HTERT RPE-1 (cell line): Measurements from ENCODE around the gene ZNF644.
"Not testable (repeated sequence)": the region's sequence is repeated elsewhere in the genome, so short reads cannot be mapped to it uniquely, and the experiment has no call there.

Experiments used
- in situ Hi-C: fragments of 300-500 bp; cut with MboI; formaldehyde crosslinking; loops from 4 replicates; pipeline ENCODE4 v1.14.3; 2020; ENCODE audit warnings: low sequenced_read_pairs

ZNF644 gene

DNA sequence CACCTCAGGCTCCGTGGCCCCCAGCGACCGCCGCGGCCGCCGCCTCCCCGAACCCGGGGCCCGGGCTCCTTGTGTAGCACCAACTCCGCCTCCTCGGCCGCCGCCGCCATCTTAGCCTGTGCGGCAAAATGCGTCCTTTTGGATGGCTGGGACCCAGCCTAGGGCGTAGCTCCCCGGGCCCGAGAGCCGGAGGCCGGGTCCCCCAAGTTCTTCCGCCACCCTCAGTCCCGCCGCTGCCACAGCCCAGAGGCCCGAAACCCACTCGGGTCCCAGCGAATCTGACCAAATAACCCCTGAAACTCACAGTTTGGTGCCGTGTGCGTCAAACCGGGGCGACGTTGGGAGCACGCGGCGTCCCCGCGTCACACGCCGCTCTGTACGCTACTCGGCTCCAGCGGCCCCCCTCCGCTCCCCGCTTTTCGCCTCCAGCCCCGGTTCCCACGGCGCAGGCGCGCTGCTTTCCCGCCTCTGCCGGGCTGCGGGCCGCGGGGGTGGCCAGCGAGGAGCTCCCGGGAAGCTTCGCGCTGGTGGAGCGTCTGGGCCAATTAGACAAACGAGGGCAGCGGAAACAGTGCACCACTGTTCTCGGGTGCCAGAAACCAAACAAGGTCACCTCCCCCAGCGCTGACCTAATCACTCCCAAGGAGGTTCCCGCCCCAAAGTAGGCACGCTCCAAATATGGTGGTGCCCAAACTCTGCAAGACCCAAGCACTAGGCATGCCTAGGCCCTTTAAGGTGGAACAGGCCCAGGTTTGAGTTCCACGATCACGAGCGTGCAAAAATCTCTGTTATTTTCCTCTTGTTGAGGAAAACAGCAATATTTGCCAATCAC, at the start of gene ZNF644:
ZNF644 (minus strand) TSS at position 350 of the 832 bp plus-strand sequence. CDS start 39,682 bp downstream, outside the sequence.
- in situ Hi-C loops, result no loop called here

DNA sequence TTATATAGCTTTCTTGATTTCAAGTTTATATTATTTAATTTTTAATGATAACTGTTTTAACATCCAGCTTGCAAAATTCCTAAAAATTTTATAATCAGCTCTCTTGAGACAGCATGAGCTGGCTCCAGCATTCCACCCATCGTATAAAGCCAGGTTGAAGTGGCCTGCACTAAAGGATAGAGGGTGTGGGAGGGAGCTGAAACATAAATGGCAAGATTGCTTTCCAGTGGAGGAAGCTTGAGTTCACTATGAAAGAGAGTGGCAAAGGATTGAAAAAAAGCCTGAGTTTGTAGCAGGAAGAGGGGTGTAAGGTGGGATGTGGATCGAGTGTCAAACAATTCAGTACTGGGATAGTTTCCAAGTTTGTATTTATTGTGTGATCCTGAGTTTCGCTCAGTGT, 48.5 kb upstream of the ZNF644 start:
- in situ Hi-C loops, result no loop called here

DNA sequence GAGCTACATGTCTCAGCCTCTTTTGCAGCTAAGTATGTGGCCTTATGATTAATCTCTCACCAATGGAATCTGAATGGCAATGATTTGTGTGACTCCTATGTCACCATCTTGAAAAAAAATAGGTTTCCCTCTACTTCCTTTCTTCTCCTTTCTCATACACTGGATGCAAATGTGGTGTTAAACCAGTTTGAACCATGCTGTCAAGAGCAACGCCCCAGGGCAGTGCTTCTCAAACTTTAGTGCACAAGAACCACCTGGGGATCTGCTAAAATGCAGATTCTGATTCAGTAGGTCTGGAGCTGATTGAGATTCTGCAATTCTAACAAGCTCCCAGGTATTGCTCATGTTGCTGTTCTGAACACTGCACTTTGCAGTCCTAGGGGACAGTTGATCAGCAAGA, 44.7 kb upstream of the ZNF644 start:
- in situ Hi-C loops, result no loop called here

DNA sequence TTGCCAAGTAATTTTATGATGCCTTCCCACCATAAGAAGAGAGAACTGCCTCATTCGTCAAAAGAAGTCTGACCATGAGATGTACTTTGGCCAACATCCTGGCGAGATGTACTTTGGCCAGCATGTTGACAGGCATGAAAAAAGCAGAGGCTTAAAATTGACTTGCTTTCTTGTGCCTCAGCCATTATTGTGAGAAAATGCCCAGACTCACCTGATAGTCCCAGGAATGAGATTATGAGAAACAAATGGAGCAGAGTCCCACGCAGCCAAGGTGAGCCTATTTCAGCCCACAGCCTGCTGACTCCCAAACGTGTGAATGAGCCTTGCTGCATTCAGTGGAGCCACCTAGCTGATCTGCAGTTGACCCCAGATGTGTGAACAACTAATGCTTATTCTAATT, 43.5 kb upstream of the ZNF644 start:
- in situ Hi-C loops, result no loop called here

DNA sequence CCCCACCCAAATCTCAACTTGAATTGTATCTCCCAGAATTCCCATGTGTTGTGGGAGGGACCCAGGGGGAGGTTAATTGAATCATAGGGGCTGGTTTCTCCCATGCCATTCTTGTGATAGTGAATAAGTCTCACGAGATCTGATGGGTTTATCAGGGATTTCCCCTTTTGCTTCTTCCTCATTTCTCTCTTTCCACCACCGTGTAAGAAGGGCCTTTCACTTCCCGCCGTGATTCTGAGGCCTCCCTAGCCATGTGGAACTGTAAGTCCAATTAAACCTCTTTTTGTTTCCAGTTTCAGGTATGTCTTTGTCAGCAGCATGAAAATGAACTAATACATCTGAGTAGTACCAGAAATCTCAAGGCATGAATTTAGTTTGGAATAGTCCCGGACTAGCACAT, 41.6 kb upstream of the ZNF644 start:
- in situ Hi-C loops, result not testable (repeated sequence)

DNA sequence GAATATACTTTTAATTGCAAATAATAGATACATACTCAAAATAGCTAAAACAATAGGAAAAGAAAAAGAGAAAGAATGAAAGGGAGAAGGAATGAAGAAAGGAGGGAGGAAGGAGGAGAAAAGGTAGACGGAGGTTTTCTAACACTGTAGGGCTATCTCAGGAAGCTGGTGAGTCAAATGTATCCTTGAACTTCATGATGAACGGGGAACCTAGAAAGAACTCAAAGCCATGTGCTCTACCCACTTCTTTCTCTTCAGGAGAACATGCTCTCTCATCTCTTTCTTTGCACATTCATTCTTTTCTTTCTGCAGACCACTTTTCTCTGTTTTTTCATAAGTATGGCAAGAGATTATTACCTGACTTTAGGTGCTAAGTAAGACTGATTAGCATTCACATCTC, 37.3 kb upstream of the ZNF644 start:
- in situ Hi-C loops, result no loop called here

DNA sequence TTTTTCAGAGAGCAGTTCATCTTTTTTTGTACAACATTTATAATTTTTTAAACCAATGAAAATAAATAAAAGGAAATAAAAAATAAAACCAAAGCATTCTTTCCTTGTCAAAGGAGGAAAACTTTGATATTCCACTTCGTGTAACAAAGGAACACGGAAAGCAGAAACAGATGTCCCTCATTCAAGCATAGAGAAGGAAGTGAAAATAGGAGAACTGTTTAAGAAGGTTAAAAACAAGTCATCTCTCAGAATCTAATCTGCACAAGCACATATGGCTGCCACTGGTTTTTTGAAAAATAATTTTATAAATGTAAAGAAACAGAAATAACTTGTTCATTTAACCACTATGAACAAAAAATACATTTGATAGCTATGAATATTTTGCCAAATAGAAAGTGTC, 35.9 kb upstream of the ZNF644 start:
- in situ Hi-C loops, result no loop called here

DNA sequence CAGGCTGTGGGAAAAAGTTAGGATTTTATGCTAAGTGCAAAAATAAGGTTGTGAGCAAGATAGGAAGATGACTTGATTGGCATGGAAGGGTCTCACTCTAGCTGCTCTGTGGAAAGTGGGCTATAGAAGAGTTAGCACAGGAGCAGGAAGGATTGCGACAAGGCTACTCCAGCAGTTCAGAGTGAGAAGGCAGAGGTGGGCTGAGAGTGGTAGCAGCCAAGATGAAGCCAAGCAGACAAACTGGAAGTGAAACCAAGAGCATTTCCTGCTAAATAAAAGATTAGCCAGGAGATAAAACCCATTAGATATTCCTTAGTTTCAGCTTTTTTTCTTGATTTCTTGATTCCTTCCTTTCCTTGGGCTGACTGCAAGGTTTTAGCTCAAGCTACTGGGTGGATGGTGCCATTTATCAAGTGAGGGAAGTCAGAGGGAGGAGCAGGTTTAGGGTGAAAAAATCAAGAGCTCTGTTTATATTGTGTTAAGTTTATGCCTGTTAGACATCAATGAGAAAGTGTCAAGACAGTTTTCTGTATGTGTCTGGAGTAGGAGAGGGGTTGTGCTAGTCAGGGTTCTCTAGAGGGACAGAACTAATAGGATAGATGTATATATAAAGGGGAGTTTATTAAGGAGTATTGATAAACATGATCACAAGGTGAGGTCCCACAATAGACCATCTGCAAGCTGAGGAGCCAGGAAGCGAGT, 33.1 kb upstream of the ZNF644 start:
- in situ Hi-C loops, result no loop called here

DNA sequence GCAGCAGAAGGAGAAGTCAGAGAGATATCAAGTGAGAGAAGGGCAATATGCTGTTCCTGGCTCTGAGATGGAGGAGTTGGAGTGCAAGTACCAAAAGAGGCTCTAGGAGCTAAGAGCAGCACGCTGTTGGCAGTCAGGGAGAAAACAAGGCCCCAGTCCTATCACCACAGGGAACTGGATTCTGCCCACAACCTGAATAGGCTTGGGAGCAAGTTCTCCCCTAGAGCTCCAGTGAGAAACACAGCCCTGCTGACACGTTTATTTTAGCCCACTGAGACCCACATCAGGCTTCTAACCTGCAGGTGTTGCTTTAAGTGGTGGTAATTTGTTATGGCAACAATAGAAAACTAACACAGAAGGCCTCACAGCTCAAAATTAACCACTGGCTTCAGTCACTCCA, 31.8 kb upstream of the ZNF644 start:
- in situ Hi-C loops, result no loop called here

DNA sequence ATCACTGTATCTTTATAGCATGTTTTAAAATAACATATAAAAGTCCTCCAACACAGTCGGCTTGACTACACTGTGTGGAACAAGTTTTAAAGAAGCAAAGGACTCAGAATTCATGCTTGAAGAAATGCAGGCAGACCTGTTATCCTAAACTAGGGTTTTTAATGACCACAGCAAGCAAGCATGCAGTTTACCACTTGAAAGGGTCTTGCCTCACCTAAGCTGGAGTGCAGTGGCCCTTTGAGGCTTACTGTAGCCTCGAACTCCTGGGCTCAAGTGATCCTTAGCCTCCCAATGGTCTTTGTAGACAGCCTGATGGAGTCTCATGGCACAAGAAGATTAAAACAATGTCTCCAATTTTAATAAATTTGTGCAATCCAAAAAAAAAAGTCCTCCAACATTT, 27.7 kb upstream of the ZNF644 start:
- in situ Hi-C loops, result not testable (repeated sequence)

DNA sequence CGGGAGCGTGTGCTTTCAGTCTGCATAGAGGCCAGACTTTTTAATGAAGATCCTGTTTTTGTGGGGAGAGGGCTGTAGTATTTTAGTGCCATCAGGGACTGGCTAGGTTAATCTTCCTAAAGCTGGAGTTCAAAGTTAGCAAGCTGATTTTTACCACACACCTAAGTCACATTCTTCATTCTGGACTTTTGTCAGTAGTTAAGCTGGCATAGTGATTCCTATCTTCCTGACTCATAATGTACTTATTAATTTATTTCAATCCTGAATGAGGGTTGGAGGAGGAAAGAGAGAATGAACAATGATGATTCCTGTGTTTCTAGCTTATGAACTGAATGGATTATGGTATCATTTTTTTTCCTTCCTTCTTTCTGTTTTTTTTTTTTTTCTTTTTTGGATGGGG, 24.9 kb upstream of the ZNF644 start:
- in situ Hi-C loops, result no loop called here

DNA sequence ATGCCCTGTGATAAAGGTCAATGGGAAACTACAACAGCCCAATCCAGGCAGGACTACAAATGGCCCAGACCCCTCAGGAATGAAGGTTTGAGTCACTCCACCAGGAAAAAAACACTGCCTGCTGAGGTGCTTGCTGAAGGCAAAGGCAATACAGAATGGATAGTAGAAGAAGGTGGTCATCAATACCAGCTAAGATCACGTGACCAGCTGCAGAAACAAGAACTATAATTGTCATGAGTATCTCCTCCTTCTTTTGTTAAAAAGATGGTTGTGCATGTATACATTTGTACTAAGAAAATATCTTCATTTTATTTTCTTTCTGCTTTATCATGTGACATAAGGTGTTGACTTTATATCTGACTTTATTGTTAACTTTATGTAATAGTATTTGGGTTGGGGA, 23.4 kb upstream of the ZNF644 start:
- in situ Hi-C loops, result no loop called here

DNA sequence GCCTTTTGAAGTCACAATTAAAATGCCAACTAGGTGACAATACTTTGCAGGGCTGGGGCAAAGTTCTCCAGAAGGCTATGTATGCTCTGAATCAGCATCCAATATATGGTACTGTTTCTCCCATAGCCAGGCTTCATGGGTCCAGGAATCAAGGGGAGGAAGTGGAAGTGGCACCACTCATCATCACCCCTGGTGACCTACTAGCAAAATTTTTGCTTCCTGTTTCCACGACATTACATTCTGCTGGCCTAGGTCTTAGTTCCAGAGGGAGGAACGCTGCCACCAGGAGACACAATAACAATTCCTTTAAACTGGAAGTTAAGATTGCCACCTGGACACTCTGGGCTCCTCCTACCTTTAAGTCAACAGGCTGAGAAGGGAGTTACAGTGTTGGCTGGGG, 22.9 kb upstream of the ZNF644 start:
- in situ Hi-C loops, result not testable (repeated sequence)

DNA sequence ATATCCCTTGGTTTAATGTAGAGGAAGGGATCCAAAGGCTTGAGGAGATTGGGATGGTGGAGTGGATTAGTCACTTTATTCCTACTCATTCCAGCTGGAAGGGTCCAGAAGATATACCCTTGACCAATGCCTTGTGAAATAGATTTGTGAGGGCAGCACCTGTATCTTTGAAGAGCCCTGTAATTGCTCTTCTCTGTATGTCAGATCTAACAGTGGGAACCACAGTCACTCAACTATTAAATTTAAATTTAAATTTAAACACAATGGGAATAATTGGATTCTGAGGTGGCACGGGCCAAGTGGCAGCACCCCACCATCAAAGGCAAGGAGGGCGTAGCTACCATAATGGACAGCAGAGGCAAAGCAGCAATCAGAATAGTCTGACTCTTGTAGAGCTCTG, 20.5 kb upstream of the ZNF644 start:
- in situ Hi-C loops, result not testable (repeated sequence)

DNA sequence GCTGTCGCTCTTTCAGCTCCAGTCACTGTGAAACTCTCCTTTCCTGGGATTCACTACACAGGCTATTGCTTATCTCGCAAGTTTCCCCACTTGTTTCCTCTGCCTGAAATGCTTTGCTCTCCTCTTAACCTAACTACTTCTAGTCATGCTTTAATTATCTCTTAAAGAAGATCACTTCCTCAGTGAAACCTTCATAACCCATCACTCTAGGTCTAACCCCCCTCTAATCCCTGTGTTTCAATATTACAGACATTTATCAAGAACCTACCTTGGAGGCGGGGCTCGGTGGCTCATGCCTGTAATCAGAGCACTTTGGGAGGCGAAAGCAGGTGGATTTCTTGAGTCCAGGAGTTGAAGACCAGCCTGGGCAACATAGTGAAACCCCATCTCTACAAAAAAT, 16.7 kb upstream of the ZNF644 start:
- in situ Hi-C loops, result no loop called here

DNA sequence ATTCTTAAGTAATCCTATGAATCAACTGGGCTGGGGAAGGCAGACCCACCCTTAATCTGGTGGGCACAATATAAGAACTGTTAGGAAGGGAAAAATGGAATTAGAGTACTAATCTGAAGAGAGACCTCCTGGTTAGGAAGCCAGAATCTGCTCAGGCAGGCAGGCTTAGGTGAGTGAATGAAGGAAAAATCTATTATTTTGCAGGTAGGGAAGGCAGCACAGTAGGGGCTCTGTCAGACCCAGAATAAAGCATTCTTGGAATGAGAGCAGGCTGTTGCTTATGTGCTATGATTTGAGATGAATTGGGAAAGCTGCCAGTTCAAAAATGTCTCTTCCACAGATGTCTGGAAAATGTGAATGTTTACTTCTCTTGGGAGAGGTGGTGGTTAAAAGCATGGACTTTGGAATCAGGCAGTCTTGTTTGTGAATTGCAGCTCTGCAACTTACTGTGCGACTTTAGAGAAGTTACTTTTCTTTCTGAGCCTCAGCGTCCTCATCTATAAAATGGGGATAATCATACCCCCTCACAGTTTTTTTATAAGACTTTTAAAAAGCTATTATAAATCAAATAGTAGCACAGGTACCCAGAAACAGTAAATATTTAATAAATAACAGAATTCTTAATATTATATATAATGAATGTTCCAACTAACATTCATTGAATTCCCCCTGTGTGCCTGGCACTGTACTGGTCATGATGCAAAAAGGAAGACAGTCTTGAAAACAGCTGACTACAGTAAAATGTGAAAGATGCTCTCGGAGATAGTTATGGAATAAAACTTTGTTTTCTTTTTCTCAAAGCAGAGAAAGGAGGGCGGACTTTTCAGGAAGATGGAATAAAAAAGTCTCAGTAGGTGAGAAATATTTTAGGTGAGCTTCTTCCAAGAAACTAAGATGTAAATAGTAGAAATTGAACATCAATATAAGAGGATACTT, 15.3 kb upstream of the ZNF644 start:
- in situ Hi-C loops, result no loop called here

DNA sequence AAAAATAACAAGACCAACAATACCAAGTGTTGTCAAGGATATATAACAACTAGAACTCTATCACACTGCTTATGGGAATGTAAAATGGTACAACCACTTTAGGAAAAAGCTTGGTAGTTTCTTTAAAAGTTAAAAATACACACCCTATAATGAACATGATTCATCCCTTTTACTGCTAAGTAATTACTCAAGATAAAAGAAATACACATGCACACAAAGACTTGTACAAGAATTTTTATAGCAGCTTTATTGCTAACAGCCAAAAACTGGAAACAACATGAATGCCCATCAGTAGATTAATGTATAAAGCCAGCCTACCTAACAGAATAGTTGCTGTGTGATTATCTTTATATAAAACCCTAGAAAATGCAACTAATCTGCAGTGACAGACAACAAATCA, 10.5 kb upstream of the ZNF644 start:
- in situ Hi-C loops, result no loop called here

DNA sequence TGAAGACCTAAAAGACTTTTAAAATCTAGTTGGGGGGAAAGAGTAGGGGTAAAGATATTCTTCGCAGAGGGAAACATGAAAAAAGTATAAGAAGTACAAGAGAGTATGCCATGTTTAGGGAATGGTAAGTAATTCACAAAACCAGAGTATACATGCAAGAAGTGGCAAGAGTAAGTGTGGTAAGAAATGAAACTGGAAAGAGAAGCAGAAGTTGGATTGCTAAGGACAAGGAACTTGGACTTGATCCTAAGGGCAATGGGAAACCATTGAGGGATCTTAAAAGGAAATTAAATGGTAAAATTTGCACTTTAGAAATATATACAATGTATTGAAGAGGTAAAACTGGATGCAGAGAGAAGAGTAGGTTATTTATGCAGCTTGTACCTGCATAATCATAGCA, 9.2 kb upstream of the ZNF644 start:
- in situ Hi-C loops, result no loop called here

DNA sequence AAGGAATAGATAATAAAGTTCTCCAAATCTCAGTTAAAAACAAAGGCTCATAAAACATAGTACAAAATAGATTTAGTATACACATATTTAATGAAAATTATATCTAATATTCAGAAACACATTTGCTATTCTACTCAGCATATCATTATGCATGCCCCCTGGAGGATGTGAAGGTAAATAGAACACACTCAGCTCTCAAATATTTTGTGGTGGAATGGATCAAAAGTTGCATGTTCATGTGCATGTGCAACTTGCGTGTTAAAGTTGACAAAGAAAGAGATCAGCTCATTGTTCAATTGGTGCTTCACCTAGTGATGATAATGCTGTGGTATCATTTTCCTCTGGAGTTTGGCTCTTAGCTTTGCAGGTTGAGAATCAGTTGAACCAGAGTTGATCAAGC, 4.9 kb upstream of the ZNF644 start:
- in situ Hi-C loops, result no loop called here

DNA sequence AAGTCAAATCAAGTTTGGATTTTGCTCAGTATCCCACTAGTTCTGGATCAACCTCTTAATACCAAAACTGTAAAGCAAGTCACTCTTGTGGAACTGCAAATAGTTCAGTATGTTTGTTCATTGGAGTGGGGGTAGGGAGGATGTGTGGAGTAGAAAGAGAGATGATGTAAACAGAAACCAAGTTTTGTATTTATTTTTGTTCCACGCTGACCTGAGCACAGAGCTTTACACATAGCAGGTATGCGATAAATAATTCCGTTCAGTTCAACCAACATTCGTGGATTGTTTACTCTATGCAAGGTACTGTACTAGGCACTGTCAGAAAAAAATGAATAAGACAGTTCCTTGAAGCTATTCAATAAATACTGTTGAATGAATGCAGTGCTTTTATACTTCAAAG, 4.5 kb upstream of the ZNF644 start:
- in situ Hi-C loops, result no loop called here

DNA sequence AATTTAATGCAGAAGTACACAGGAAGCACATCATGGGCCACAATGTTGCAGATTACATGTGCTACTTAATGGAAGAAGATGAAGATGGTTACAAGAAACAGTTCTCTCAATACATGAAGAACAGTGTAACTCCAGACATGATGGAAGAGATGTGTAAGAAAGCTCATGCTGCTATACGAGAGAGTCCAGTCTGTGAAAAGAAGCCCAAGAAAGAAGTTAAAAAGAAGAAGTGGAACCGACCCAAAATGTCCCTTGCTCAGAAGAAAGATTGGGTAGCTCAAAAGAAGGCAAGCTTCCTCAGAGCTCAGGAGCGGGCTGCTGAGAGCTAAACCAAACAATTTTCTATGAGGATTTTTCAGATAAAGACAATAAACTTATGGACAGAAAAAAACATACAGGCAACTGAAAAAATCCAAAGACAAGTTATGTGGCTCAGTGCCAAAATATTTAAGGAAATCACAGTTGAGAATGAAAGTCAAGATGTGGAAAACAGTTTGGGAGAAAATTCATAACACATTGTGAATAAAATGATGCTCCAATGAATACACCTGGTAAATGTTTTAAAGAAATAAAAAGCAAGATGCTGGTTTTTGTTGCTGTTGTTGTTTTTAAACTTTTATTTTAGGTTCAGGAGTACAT, 2.8 kb upstream of the ZNF644 start:
- in situ Hi-C loops, result no loop called here
